Thoracic aorta (tissue), 2 donors: ENCODE measurements around the gene VDAC2. TPM values are rescaled to one million over a fixed set of nuclear protein-coding genes. Genes with fewer than 3 reads are reported as not detected.
"Not testable (repeated sequence)": the region's sequence is repeated elsewhere in the genome, so short reads cannot be mapped to it uniquely, and the experiment has no call there.

ENCODE experiments used
- ATAC-seq: fragments of 150-250 bp; one replicate; pipeline ENCODE4 v1.8.0; 2017; ENCODE audit warnings: low read depth; ENCODE audit not compliant: insufficient number of reproducible peaks, low FRiP score
- DNase-seq: peaks from one replicate; pipeline ENCODE4 v3.0.0-alpha.2; 2020; ENCODE audit warnings: low spot score
- H3K27ac ChIP-seq, 2 donors: fragments of 200-600 bp; sonication (generic); 1 replicate in 1 of 2; 2 replicates in 1 of 2; pipeline ENCODE4 v1.5.1; 2016; ENCODE audit warnings: mild to moderate bottlenecking in 2 of 2, moderate library complexity in 2 of 2
- H3K27me3 ChIP-seq: fragments of 200-600 bp; sonication (generic); replicated peaks from 2 replicates; pipeline ENCODE4 v1.6.0; 2016; ENCODE audit warnings: mild to moderate bottlenecking; ENCODE audit not compliant: insufficient read depth
- H3K36me3 ChIP-seq: fragments of 200-600 bp; sonication (generic); one replicate; pipeline ENCODE4 v1.5.1; 2016
- H3K4me1 ChIP-seq, 2 donors: fragments of 200-600 bp; sonication (generic); 1 replicate in 1 of 2; 2 replicates in 1 of 2; pipeline versions ENCODE4 v1.5.1 to v1.6.0; 2016; ENCODE audit warnings: low read depth in 2 of 2, mild to moderate bottlenecking in 1 of 2; ENCODE audit not compliant: control insufficient read depth in 1 of 2
- H3K4me3 ChIP-seq: fragments of 200-600 bp; sonication (generic); 2 replicates; pipeline ENCODE4 v1.5.1; 2016; ENCODE audit warnings: mild to moderate bottlenecking
- H3K9me3 ChIP-seq: fragments of 200-600 bp; sonication (generic); 2 replicates; pipeline ENCODE4 v1.5.1; 2016
- total RNA-seq, 2 donors: library from RNA; depleted of rRNA; stranded (reverse); fragments of >200 nt; gene quantifications; one replicate each; pipeline versions ENCODE4 v1.1.0 to v1.2.3, GENCODE V29; 2016
- TF ChIP-seq, protein P1 (sequence below): fragments of 200-600 bp; sonication (generic); IDR thresholded peaks from one replicate; pipeline ENCODE4 v1.5.1; 2019; ENCODE audit warnings: antibody characterized with exemption

VDAC2 gene
- total RNA-seq, 2 donors from 2014 or later, result 93.3 to 98.0 TPM

DNA sequence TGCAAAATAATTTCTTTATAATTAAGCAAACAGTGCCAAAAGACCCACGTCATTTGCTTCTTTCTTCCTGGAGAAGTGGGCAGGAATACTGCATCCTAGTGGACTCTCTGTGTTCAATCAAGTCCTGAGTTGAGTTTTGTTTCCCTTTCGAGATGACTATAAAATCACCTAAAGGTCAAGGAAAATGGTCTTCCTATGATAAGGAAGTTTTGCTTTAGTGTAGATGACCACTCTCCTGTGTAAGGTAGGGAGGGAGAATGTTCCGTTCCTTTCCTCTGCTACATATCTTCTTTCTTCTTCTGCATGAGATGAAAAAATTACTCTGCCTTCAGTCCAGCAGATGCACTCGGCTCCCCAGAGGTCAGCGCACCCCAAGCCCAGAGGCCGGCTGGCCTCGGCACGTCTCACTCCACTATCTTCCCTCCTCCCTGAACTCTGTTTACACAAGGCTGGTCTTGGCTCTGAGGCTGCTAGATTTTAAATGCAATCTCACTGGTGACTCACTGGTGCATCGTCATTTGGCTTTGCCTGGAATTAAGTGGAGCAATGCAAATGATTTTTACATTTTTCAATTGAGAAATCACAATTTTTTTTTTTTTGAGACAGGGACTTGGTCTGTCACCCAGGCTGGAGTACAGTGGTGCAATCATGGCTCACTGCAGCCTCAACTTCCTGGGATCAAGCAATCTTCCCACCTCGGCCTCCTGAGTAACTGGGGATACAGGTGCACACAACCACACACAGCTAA lies 18.6 kb upstream of the VDAC2 start:
- H3K27me3 ChIP-seq, result no peaks in the 10 kb centered on the region
- peak overlapping the region; percentile 21 to 60 for H3K27ac ChIP-seq
- H3K4me3 ChIP-seq, result peak overlapping the region; percentile 32
- TF ChIP-seq, protein P1, sequence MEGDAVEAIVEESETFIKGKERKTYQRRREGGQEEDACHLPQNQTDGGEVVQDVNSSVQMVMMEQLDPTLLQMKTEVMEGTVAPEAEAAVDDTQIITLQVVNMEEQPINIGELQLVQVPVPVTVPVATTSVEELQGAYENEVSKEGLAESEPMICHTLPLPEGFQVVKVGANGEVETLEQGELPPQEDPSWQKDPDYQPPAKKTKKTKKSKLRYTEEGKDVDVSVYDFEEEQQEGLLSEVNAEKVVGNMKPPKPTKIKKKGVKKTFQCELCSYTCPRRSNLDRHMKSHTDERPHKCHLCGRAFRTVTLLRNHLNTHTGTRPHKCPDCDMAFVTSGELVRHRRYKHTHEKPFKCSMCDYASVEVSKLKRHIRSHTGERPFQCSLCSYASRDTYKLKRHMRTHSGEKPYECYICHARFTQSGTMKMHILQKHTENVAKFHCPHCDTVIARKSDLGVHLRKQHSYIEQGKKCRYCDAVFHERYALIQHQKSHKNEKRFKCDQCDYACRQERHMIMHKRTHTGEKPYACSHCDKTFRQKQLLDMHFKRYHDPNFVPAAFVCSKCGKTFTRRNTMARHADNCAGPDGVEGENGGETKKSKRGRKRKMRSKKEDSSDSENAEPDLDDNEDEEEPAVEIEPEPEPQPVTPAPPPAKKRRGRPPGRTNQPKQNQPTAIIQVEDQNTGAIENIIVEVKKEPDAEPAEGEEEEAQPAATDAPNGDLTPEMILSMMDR, result no peak
- H3K9me3 ChIP-seq, result no peaks in the 10 kb centered on the region
- no peaks in the 10 kb centered on the region for H3K36me3 ChIP-seq
- peak; percentile 16 for ATAC-seq
- H3K4me1 ChIP-seq, result peaks cover 5 to 19% of the 10 kb centered on the region in 2 donors
- peak; percentile 26 for DNase-seq

- H3K4me3 ChIP-seq, H3K9me3 ChIP-seq, H3K27me3 ChIP-seq, ATAC-seq, DNase-seq, H3K36me3 ChIP-seq, H3K27ac ChIP-seq: not testable (repeated sequence)
- H3K4me1 ChIP-seq, result peaks cover 5 to 19% of the 10 kb centered on the region in 2 donors
Measured at GRCh38 chr10:75194625-75195024, 16.0 kb upstream of the VDAC2 start.

DNA sequence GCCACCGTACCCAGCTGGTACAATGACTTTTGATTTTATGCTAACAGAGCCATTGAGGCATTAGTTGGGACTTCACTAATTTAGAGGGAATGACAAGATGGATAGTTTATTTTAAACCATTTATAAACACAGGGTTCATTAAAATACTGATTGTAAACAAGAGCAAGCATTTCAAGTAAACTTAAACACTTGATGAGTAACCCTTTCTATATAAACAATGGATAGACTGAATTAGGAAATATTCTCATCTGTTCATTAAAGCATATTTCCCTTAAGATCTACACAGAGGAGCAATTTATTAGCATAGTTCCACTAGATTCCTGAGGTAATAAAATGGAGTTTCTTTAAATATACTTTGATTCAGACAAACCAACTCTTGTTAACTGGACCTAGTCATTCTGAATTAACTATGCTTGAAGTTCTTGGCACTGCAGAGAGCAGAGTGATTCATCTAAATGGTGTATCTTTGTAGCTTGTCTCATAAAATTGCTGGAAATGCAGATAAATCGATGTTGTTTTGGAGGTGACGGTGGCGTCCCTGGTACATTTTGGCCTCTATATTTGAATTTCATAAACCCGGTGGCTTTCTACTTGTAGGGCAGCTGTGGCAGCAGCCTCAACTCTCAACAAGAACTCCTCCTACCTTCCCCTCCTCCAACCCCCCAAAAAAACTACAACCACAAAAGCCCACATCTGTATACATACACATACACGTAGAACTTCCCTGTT lies 15.4 kb upstream of the VDAC2 start:
- DNase-seq (no peak), ATAC-seq (no peak)
- no peaks in the 10 kb centered on the region for H3K9me3 ChIP-seq
- no peaks in the 10 kb centered on the region for H3K36me3 ChIP-seq
- peaks cover 5 to 19% of the 10 kb centered on the region in 2 donors for H3K4me1 ChIP-seq
- H3K27ac ChIP-seq, result no peak overlapping the region
- TF ChIP-seq, protein P1, result no peak
- no peak overlapping the region for H3K4me3 ChIP-seq
- H3K27me3 ChIP-seq, result no peaks in the 10 kb centered on the region

- ATAC-seq (no peak), DNase-seq (no peak)
- H3K9me3 ChIP-seq, result no peaks in the 10 kb centered on the region
- no peaks in the 10 kb centered on the region for H3K27me3 ChIP-seq
- H3K27ac ChIP-seq, result no peak overlapping the region
- H3K4me1 ChIP-seq, result peaks cover 0 to 12% of the 10 kb centered on the region in 2 donors
- TF ChIP-seq, protein P1, result no peak
- no peaks in the 10 kb centered on the region for H3K36me3 ChIP-seq
- no peak overlapping the region for H3K4me3 ChIP-seq
Measured at GRCh38 chr10:75197066-75197465, 13.5 kb upstream of the VDAC2 start.

GRCh38 chr10:75197906-75198305 lies 12.7 kb upstream of the VDAC2 start:
- TF ChIP-seq, protein P1, result no peak
- no peak for ATAC-seq
- H3K9me3 ChIP-seq, result no peaks in the 10 kb centered on the region
- H3K27ac ChIP-seq, result no peak overlapping the region
- no peak overlapping the region for H3K4me3 ChIP-seq
- peaks cover 7 to 12% of the 10 kb centered on the region in 2 donors for H3K4me1 ChIP-seq
- DNase-seq, result no peak
- no peaks in the 10 kb centered on the region for H3K27me3 ChIP-seq
- H3K36me3 ChIP-seq, result no peaks in the 10 kb centered on the region

- DNase-seq, H3K27ac ChIP-seq, H3K36me3 ChIP-seq, H3K9me3 ChIP-seq, H3K4me3 ChIP-seq, ATAC-seq, H3K27me3 ChIP-seq: not testable (repeated sequence)
- H3K4me1 ChIP-seq, result peaks cover 11 to 15% of the 10 kb centered on the region in 2 donors
Measured at GRCh38 chr10:75199949-75200348, 10.6 kb upstream of the VDAC2 start.
